HuH-7.5 (cell line): Measurements from ENCODE around the gene RALGDS.
A peak's percentile ranks its signal among the peaks of the same experiment; 100 is the strongest.

Source experiments
- DNase-seq: peaks from one replicate; pipeline ENCODE4 v3.0.0; 2011; ENCODE audit warnings: low spot score

Gene RALGDS

DNA sequence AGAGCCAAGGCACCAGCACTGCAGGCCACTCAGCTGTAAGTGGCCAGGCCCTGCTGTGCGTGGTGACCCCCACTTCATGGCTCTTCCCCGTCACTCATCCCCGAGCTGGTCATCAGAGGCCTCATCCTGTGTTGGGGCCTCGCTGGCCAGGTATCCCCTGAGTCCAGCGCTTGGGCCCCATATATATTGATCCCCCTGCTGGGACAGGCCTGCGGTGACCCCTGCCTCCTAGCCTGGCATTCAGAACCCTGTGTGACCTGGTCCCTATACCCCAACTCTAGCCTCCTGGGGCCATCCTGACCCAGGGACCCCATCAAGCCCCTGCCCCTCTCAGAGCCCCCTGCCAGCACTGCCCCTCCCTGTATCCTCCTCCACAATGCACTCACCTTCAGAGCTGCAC lies 30.0 kb upstream of the RALGDS start:
- no peak for DNase-seq

GRCh38 chr9:133149130-133150015 lies 28.3 kb upstream of the RALGDS start:
- DNase-seq: peak; percentile 98

- peak; percentile 60 for DNase-seq
Observed at GRCh38 chr9:133148199-133149129, 27.4 kb upstream of the RALGDS start.

GRCh38 chr9:133147412-133148198 lies 26.6 kb upstream of the RALGDS start:
- DNase-seq: peak; percentile 96

GRCh38 chr9:133146746-133147411 lies 25.8 kb upstream of the RALGDS start:
- no peak for DNase-seq

GRCh38 chr9:133144904-133145851 lies 24.1 kb upstream of the RALGDS start:
- no peak for DNase-seq

DNA sequence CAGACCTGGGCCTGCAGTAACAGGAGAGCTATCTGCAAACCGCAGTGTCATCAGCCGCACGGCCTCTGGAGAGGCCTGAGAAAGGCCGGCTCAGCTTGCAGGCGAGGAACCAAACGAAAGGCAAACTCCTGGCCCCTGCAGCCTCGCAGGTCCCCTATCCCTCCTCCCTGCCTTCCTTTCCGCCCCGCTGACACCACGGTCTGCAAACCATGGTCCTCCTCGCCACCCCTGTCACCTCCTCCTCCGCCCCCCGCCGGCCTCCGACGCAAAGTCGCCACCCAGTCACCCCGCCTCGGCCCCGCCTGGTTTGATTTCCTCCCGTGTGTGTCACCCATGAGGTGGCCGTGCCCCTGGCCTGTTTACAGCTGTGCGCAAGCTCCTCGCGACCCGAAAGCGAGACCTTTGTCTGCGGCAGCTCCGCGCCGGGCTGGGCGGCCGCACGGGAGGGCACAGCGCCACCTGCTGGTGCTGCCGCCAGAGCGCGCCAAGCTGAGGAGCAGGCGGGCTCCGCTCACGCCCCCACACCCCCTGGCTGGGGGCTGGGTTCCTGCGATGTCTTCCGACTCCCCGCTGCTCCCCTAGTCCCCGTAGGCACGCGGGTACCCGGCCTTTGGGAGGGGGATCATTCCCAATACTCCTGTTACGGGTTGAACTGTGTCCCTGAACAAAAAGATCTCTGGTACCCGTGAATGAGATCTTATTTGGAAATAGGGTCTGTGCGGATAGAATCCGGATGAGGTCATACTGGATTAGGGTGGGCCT lies 23.3 kb upstream of the RALGDS start:
- DNase-seq: peak; percentile 98

GRCh38 chr9:133143639-133144141 lies 22.6 kb upstream of the RALGDS start:
- DNase-seq: no peak

DNA sequence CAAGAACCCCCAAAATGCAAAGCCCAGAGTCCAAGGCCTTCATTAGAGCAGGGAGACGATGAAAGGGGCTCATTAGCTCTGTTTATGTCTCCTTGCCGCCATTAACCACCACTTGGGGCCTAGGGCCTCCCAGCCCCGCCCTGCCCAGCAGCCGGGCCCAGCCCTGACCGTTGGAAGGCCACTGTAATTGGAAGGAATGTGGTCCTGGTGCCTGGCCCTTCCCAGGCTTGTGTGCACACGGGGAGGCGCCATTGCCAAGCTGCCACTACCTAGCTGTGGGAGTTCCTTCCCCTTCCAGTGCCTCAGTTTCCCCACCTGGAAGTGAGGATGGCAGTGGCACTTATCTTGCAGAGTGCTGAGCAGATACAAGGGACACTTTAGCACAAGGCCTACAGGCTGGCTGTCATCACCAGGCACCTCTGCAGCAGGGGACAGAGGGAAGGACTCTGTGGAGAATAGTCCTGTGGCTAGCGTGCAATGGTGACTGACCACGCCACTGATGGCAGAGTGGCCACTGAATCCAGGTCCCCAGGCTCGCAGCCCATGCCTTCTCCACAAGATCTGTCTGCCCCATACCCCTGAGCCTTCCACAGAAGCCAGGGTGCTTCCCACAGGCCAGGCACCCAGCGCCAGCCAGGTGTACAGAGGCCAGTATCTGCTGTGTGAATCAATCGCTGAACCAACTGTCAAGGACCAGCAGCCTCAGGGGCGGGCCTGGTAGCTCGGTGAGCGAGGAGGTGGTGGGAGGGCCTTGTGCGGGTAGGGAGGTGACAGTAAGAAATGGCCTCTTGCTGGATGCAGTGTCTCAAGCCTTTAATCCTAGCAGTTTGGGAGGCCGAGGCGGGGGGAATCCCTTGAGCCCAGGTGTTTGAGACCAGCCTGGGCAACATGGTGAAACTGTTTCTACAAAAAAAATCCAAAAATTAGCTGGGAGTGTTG lies 21.9 kb upstream of the RALGDS start:
- no peak for DNase-seq

GRCh38 chr9:133141833-133142595 lies 21.0 kb upstream of the RALGDS start:
- DNase-seq: no peak

GRCh38 chr9:133140606-133141005 lies 19.6 kb upstream of the RALGDS start:
- DNase-seq: no peak

DNA sequence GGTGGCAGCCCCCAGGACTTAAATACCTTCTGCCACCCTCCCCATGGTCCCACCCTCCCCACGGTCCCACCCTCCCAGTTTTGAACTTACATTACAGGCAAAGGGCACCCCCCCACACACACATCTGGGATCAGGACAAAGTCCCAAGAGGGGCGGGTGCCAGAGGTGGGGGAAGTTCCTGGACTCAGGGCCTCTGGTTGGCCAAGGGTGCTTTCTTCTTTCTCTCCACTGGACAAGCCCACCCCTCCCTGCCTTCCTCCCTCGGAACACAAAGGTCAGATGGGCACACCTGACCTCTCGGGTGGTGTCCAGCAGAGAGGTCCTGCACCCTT lies 19.1 kb upstream of the RALGDS start:
- no peak for DNase-seq

GRCh38 chr9:133139246-133140173 lies 18.5 kb upstream of the RALGDS start:
- DNase-seq: no peak

DNA sequence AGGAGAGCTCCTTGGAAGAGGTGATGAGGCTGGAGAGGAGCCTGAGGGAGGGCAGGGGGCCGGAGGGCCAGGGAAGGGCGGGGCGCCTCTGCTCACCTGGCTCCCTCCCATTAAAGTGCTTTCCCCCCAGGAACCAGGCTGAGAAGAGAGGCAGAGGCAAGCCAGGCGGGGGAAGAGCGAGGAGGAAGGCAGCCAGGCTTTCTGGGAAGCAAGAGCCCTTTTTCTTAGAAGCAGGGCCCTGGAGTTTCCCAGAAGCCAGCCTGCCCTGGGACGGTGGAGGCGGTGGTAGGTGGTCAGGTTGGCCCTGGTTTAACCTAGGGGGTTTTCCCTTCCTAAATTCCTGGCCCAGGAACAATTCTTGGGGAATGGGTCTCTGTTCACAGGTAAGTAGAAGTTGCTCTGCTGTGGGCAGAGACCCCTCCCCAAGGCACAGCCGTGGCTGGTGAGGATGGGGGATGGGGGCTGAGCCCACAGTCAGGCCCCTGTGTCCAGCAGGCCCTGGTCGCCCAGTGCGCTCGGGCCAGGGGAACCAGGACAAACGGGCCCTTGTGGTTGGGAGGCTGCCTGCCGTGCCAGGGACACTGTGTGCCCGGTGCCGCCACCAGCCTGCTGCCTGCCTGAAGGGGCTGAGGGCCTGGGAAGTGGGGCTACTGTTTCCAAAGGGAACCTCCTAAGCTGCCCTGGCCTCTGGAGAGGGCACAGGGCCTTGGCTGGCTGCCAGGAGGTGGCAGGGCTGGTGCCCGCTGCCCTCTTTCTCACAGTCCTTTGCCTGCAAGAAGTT lies 16.6 kb upstream of the RALGDS start:
- no peak for DNase-seq

- DNase-seq: no peak
Observed at GRCh38 chr9:133135146-133135745, 14.2 kb upstream of the RALGDS start.
